Caco-2 (cell line): ENCODE results near the gene BASP1. TPM values are rescaled to one million over a fixed set of nuclear protein-coding genes. Genes with fewer than 3 reads are reported as not detected.

Source experiments
- BruUV-seq: library from RNA; stranded (reverse); fragments of 400-500 nt; replicated peaks from 2 replicates; lab custom pipeline; 2021; lab: Mats Ljungman, UMichigan
- CTCF ChIA-PET: fragments of 300-600 bp; sonication (Branson Sonifier 250); formaldehyde crosslinking; loops from one replicate; lab custom pipeline; 2022; ENCODE audit warnings: antibody characterized with exemption; lab: Charles Lee
- POLR2A ChIA-PET: fragments of 300-600 bp; sonication (Branson Sonifier 250); formaldehyde crosslinking; loops from one replicate; lab custom pipeline; 2022; ENCODE audit warnings: antibody characterized with exemption; lab: Charles Lee
- DNase-seq, 2 experiments: peaks; one replicate each; pipeline versions ENCODE4 v3.0.0 to v3.0.0-alpha.2; 2020 to 2022
- H3K27me3 ChIP-seq: replicated peaks from 2 replicates; pipeline ENCODE4 v1.6.0; 2011; ENCODE audit warnings: low read length; ENCODE audit not compliant: control insufficient read depth, insufficient read depth
- H3K36me3 ChIP-seq: 2 replicates; pipeline ENCODE4 v1.5.1; 2011; ENCODE audit warnings: low read length; ENCODE audit not compliant: control insufficient read depth, insufficient read depth
- H3K4me1 ChIP-seq: fragments of 250-450 bp; sonication (Bioruptor Pico); 2 replicates; pipeline ENCODE4 v1.5.1; 2020; ENCODE audit warnings: mild to moderate bottlenecking
- H3K4me3 ChIP-seq: 2 replicates; pipeline ENCODE4 v1.5.1; 2011; ENCODE audit warnings: low read depth, mild to moderate bottlenecking, control low read depth, low read length
- H3K9me3 ChIP-seq: fragments of 250-450 bp; sonication (Bioruptor Pico); 2 replicates; pipeline ENCODE4 v1.5.1; 2020; ENCODE audit warnings: mild to moderate bottlenecking, moderate library complexity
- H3K27ac Mint-ChIP-seq: one replicate; pipeline ENCODE4 v1.8.0; 2022; ENCODE audit warnings: mixed read lengths; ENCODE audit not compliant: unreplicated experiment
- H3K27me3 Mint-ChIP-seq: one replicate; pipeline ENCODE4 v1.8.0; 2022; ENCODE audit warnings: mixed read lengths; ENCODE audit not compliant: insufficient read depth, unreplicated experiment
- H3K36me3 Mint-ChIP-seq: one replicate; pipeline ENCODE4 v1.8.0; 2022; ENCODE audit warnings: mild to moderate bottlenecking, mixed read lengths; ENCODE audit not compliant: insufficient read depth, unreplicated experiment
- H3K4me1 Mint-ChIP-seq: one replicate; pipeline ENCODE4 v1.8.0; 2022; ENCODE audit warnings: low read depth, mixed read lengths; ENCODE audit not compliant: unreplicated experiment
- H3K4me3 Mint-ChIP-seq: one replicate; pipeline ENCODE4 v1.8.0; 2022; ENCODE audit warnings: mild to moderate bottlenecking, moderate library complexity, mixed read lengths; ENCODE audit not compliant: unreplicated experiment
- H3K9me3 Mint-ChIP-seq: one replicate; pipeline ENCODE4 v1.8.0; 2022; ENCODE audit warnings: mixed read lengths; ENCODE audit not compliant: unreplicated experiment
- intact Hi-C: fragments of 100-400 bp; cut with micrococcal nuclease; formaldehyde crosslinking; loops from one replicate; pipeline ENCODE4 v1.10.0; 2022; ENCODE audit not compliant: unreplicated experiment
- total RNA-seq: library from RNA; stranded (reverse); gene quantifications from 2 replicates; pipeline ENCODE4 v1.2.3, GENCODE V29; 2022
- TF ChIP-seq, protein P1 (sequence below), 2 experiments: fragments of 200-600 bp in 1 of 2; IDR thresholded peaks; 1 replicate in 1 of 2; 2 replicates in 1 of 2; pipeline versions ENCODE4 v1.5.1 to v1.8.0; 2011 to 2022; ENCODE audit warnings: antibody characterized with exemption in 1 of 2, control low read depth in 1 of 2, inconsistent platforms in 1 of 2, low read depth in 1 of 2, low read length in 1 of 2, mild to moderate bottlenecking in 1 of 2, moderate library complexity in 1 of 2; ENCODE audit not compliant: insufficient read depth in 1 of 2, severe bottlenecking in 1 of 2, unreplicated experiment in 1 of 2

Gene BASP1
- total RNA-seq, 1 experiment from 2014 or later, result 78.1 TPM

DNA sequence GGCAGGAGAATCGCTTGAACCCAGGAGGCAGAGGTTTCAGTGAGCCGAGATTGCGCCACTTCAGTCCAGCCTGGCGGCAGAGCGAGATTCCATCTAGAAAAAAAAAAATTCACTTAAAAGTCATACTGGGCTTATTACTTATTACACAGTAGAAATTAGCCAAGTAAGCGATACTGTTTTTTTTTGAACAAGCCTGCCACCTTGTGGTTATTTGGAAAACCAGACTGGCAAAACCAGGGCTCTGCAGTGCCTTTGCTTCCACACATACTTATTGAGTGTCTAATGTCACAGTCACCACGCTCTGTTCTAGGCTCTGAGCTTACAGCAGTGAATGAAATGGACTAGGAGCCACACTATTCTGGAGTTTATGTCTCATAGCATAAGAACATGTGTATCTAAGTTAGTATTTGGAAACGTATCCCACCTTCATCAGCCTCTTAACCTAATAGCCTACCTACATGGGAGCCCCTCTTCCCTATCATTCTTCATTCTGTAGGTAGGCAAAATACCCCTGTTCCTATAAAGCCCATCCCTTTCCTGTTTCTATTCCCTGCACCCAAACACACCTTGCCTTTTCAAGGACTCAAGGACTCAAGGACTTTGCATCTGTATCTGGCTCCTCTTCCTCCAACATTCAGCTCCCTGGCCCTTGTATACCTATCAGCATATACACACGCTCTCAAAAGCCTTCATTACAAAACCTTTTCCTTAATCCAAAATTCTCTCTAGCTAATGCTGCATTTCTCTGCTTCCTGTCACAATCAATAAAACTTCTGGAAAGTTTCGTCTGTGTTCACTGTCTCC is 13.9 kb upstream of the BASP1 start:
- Histone ChIP-seq H3K4me1 (no peaks in the 10 kb centered on the region), H3K27me3 (no peaks in the 10 kb centered on the region), H3K4me3 (no peak overlapping the region), H3K36me3 (no peaks in the 10 kb centered on the region), H3K9me3 (no peaks in the 10 kb centered on the region)
- intact Hi-C loops, result loop anchor here (1.0 kb wide), 5 partner anchors 412 to 1043 kb away; no protein-coding TSS in a partner anchor
- ChIA-PET POLR2A (no interaction called here), CTCF (interaction anchor here (0.6 kb wide), 2 partner anchors 397 to 673 kb away, joined by 4 read pairs; no protein-coding TSS in a partner anchor)
- peaks cover 12% of the 10 kb centered on the region for H3K4me1 Mint-ChIP-seq
- DNase-seq, result peak in 1 of 2 experiments; percentile 65
- no TSS peak for BruUV-seq
- H3K36me3 Mint-ChIP-seq, result no peaks in the 10 kb centered on the region
- no peaks in the 10 kb centered on the region for H3K27me3 Mint-ChIP-seq
- H3K4me3 Mint-ChIP-seq, result no peak overlapping the region
- H3K9me3 Mint-ChIP-seq, result peaks cover 4% of the 10 kb centered on the region
- TF ChIP-seq, protein P1, sequence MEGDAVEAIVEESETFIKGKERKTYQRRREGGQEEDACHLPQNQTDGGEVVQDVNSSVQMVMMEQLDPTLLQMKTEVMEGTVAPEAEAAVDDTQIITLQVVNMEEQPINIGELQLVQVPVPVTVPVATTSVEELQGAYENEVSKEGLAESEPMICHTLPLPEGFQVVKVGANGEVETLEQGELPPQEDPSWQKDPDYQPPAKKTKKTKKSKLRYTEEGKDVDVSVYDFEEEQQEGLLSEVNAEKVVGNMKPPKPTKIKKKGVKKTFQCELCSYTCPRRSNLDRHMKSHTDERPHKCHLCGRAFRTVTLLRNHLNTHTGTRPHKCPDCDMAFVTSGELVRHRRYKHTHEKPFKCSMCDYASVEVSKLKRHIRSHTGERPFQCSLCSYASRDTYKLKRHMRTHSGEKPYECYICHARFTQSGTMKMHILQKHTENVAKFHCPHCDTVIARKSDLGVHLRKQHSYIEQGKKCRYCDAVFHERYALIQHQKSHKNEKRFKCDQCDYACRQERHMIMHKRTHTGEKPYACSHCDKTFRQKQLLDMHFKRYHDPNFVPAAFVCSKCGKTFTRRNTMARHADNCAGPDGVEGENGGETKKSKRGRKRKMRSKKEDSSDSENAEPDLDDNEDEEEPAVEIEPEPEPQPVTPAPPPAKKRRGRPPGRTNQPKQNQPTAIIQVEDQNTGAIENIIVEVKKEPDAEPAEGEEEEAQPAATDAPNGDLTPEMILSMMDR (IDR thresholded peaks at IDR 0.05; ENCODE audit: insufficient read depth in 1 of 2, low read depth in 1 of 2, low read length in 1 of 2, severe bottlenecking in 1 of 2, unreplicated experiment in 1 of 2), result peak; percentile 64 to 67
- no peak overlapping the region for H3K27ac Mint-ChIP-seq

DNA sequence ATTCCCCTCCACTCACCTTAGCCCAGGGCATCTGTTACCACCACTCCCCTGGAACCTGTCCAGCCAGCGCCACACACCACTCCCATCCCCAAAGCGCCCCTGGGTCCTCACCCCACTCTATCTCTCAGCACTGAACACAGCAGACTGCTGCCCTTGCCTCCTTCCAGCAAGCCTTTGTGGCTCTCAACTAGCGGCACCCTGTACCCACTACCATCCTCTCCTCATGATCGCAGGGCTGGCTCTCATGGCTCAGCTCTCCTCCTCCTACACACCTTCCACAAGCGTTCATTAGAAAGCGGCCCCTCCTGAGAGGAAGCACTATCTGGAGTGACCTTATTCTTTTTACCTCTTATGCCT is 13.3 kb upstream of the BASP1 start:
- no TSS peak for BruUV-seq
- no peaks in the 10 kb centered on the region for H3K27me3 Mint-ChIP-seq
- intact Hi-C loops, result no loop called here
- CTCF ChIA-PET, result interaction anchor here (0.6 kb wide), 1 partner anchor 672 kb away, joined by 4 read pairs; no protein-coding TSS in a partner anchor
- H3K4me1 ChIP-seq, result no peaks in the 10 kb centered on the region
- peaks cover 5% of the 10 kb centered on the region for H3K9me3 Mint-ChIP-seq
- POLR2A ChIA-PET, result no interaction called here
- no peaks in the 10 kb centered on the region for H3K36me3 ChIP-seq
- no peak overlapping the region for H3K4me3 Mint-ChIP-seq
- peaks cover 12% of the 10 kb centered on the region for H3K4me1 Mint-ChIP-seq
- TF ChIP-seq, protein P1 (IDR thresholded peaks at IDR 0.05; ENCODE audit: insufficient read depth in 1 of 2, low read depth in 1 of 2, low read length in 1 of 2, severe bottlenecking in 1 of 2, unreplicated experiment in 1 of 2), result no peak
- no peaks in the 10 kb centered on the region for H3K36me3 Mint-ChIP-seq
- H3K27ac Mint-ChIP-seq, result no peak overlapping the region
- DNase-seq, result no peak
- H3K4me3 ChIP-seq, result no peak overlapping the region
- H3K9me3 ChIP-seq, result no peaks in the 10 kb centered on the region
- no peaks in the 10 kb centered on the region for H3K27me3 ChIP-seq

DNA sequence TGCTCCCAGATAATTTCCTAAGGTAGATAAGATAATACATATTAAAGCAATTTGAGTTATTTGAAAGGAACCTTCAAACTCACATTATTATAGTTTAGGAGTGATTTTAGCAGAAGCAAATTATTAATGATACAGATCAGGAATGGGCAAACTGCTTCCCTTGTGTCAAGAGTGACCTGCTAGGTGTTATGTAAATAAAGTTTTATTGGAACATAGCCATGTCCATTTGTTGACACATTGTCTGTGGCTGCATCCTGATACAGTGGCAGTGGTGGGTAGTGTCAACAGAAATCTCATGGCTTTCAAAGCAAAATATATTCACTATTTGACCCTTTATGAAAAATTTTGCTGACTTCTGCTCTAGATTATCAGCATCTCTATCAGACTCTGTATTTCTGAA is 11.4 kb upstream of the BASP1 start:
- TF ChIP-seq, protein P1 (IDR thresholded peaks at IDR 0.05; ENCODE audit: insufficient read depth in 1 of 2, low read depth in 1 of 2, low read length in 1 of 2, severe bottlenecking in 1 of 2, unreplicated experiment in 1 of 2), result no peak
- no peaks in the 10 kb centered on the region for H3K27me3 ChIP-seq
- no peaks in the 10 kb centered on the region for H3K36me3 ChIP-seq
- H3K4me3 Mint-ChIP-seq, result no peak overlapping the region
- ChIA-PET CTCF (interaction anchor here (0.7 kb wide), 1 partner anchor 28 kb away, joined by 4 read pairs; no protein-coding TSS in a partner anchor), POLR2A (no interaction called here)
- intact Hi-C loops, result no loop called here
- no peak for DNase-seq
- no peak overlapping the region for H3K4me3 ChIP-seq
- no peaks in the 10 kb centered on the region for H3K9me3 ChIP-seq
- no peaks in the 10 kb centered on the region for H3K4me1 ChIP-seq
- peaks cover 9% of the 10 kb centered on the region for H3K9me3 Mint-ChIP-seq
- no peak overlapping the region for H3K27ac Mint-ChIP-seq
- no peaks in the 10 kb centered on the region for H3K36me3 Mint-ChIP-seq
- no TSS peak for BruUV-seq
- H3K27me3 Mint-ChIP-seq, result no peaks in the 10 kb centered on the region
- peaks cover 13% of the 10 kb centered on the region for H3K4me1 Mint-ChIP-seq
